HG03354 (cell line): ENCODE data around the gene SNAPC1.
"Not testable (repeated sequence)": the region's sequence is repeated elsewhere in the genome, so short reads cannot be mapped to it uniquely, and the experiment has no call there.

Source experiments
- ATAC-seq: cut with Tn5 transposase; IDR thresholded peaks from one replicate; pipeline ENCODE4 v1.9.1; 2021; ENCODE audit warnings: mild to moderate bottlenecking; ENCODE audit not compliant: unreplicated experiment, poor library complexity, severe bottlenecking

SNAPC1 gene

DNA sequence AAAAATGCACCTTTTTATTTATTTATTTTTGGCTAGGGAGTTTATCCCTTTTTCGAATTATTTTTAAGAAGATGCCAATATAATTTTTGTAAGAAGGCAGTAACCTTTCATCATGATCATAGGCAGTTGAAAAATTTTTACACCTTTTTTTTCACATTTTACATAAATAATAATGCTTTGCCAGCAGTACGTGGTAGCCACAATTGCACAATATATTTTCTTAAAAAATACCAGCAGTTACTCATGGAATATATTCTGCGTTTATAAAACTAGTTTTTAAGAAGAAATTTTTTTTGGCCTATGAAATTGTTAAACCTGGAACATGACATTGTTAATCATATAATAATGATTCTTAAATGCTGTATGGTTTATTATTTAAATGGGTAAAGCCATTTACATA, 14.9 kb upstream of the SNAPC1 start:
- ATAC-seq, result no peak

DNA sequence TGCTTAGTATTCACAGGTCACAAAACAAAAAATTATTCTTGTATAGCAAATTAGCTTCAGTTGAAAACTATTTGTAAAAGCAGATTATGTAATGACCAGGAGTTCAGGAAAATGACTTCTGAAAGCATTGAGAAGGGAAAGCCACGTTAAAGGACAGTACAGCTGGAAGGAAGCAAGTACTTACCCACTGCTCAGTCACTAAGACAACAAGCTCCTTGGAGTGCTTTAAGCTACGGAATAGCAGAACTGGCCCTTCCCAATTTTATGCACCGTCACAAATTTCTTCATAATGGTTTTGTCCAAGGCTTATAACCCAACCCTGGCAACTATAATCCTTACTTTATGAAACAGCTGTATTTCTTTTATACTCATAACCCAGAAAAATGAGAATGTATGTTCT, 13.0 kb upstream of the SNAPC1 start:
- no peak for ATAC-seq

DNA sequence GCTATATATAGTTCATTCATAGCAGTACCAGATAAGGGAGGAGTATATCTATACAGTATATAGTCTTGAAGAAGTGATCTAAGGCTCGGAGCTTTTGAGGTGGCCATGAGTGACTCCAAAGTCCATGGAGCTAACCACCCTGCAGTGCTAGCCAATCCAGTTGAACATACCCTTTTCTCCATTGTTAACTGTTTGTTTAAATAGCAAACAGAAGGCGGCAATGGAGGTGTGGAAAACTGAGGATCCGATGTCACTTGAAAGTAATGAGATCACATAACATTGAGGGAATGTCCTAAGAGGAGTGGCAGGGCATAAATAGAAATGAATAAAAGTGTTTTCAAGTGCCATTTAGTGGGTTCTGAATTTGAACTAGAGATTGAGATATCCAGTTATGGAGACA, 12.4 kb upstream of the SNAPC1 start:
- no peak for ATAC-seq

DNA sequence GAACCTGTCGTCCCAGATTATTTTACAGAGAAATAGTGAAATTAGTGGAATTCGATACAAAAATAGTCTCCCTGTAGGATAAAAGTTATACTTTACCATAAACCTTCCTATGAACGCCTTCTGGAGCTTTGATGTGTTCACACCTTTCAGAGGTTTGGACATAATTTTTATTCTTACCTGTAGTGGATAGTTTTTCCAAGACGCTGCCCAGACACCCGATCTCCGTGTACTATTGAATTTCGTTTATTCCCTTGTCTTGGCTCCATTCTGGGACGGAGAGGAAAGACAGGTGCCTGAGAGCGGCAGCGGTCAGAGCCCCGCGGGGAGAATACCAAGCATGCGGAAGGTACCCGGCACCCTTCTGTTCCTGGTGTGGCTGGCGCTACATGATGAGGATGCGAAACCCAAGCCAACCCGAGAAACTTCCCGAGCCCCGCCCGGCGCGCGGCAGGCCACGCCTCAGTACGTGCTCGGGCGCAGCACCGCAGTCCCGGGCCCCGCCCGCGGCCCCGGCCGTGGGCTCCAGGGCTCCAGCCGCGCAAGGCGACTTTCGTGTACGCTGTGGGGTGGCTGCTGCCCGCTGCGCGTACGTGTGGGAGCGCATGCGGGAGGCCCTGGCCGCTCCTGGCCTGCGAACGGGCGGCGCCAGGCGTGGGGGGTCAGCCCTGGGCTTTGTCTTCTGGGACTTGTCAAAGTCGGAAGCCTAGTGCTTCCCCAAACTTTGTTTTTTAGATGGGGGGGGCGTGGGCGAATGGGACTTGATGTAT, 11.3 kb upstream of the SNAPC1 start:
- peak; percentile 92 for ATAC-seq

DNA sequence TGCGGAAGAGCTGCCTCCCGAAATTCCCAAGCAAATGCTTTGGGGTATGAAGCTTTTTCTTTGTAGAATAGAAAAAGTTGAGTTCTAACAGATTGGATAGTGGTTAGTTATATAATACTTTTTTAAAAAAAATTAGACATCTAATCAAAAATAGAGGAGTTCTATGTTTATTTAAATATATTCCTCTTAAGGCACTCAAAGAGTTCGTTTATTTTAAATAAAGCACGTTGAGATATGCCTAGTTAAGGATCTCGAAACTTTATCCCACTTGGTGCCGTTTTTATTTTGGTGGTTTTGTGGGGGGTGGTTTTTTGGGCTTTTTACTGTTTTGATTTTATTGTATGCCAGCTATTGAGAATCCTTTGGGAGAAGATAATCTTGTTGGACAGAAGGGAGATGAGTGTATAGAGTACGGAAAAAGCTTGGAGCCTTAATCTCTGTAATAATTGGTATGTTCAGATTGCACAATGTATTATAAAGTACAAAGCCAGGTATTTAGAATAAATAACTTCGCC, 10.7 kb upstream of the SNAPC1 start:
- ATAC-seq, result no peak

DNA sequence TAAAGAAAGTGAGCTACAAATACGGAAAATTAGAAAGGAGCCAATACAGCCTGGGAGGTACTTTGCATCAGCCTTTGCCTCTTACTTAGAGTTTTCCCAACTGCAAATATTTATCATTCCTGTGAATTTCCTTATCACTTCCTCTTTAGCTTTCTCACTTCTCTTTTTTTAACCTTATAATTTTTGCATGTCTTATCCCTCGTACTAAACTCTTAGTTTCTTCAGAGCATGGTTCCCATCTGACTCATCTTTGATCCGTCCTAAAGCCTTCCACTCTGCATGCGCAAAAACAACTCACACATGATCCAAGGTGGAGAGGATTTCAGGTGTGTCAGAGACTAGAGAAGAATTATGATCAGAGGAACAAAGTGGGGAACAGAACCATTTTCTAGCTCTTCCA, 9.6 kb upstream of the SNAPC1 start:
- peak; percentile 54 for ATAC-seq

DNA sequence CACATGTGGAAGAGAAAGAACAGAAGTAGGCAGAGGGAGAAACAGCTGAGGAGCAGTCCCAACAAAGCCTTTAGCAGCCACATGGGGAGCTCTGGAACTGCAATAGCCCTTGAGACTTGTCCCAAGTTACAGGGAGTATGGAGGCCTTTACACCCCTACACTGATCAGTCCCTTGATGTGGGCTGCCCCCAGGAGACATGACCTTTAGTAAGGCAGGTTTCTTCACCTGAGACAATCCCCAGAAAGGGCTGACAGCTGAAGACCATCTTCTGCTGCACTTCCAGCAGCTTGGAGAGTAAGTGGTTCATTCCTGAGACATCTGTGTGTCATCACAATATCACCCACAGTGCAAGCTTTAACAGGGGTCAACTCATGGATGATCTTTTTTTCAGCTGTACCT, 8.6 kb upstream of the SNAPC1 start:
- no peak for ATAC-seq

DNA sequence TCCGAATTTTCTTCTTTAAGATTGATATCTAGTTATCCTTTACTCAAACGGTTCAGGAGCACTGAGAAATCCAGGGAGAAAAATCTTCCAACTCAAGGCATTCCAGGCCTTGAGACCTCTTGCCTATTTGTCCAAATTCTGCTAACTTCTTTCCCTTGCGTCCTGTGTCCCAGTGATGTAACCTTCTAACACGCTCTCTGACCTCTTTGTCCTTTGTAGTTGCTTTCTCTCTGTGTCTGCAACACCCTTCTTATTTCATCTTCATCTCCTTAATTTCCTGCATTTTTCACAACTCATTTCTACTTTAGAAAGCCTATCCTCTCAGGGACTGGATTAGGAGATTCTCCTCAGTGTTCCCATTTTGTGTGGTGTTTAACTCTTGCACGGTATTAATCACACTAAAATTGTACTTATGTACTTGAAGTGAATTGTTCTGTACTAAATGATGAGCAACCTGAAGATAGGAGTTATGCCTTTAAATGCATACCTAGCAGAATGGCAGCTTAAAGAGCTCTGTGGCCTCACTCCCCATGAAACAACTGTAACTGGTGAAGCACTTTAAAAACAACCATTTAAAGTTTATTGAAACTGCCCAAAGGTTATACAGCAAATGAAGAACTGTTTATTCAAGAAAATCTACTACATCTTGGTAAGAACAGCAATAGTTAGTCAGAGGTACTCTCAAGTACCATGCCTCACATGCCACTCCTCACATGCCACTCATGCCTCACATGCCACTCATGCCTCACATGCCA, 7.4 kb upstream of the SNAPC1 start:
- ATAC-seq, result no peak

DNA sequence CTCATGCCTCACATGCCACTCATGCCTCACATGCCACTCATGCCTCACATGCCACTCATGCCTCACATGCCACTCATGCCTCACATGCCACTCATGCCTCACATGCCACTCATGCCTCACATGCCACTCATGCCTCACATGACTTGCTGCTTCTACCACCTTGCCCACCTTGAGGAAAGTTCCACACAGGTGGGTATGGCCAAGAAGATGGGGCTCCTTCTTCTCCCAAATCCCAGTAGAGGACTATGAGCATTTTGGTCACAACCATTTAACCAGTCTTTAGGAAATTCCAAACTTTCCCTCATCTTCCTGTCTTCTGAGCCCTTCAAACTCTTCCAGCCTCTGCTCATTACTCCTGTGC, 6.9 kb upstream of the SNAPC1 start:
- ATAC-seq, result not testable (repeated sequence)

DNA sequence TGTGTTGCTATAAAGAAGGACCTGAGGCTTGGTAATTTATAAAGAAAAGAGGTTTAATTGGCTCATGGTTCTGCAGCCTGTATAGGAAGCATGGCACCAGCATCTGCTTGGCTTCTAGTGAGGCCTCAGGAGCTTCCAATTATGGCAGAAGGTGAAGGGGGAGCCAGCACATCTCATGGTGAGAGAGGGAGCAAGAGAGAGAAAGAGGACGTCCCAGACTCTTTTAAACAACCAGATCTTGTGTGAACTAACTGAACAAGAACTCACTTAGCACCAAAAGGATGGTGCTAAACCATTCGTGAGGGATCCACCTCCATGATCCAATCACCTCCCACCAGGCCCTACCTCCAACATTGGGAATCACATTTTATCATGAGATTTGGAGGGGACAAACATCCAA, 6.1 kb upstream of the SNAPC1 start:
- no peak for ATAC-seq

DNA sequence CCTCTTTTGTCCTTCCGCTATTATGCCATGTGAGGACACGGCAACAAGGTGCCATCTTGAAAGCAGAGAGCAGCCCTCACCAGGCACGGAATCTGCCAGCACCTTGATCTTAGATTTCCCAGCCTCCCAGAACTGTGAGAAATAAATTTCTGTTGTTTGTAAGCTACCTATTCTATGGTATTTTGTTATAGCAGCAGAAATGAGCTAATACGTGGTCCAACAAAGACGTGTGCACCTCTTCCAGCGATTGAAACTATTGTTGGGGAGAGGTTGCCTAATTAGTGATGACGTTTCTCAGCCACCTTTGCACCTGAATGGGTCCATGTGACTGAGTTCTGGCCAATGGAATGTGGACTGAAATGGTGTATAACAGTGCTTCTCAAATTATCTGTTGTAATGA, 2.3 kb upstream of the SNAPC1 start:
- no peak for ATAC-seq

DNA sequence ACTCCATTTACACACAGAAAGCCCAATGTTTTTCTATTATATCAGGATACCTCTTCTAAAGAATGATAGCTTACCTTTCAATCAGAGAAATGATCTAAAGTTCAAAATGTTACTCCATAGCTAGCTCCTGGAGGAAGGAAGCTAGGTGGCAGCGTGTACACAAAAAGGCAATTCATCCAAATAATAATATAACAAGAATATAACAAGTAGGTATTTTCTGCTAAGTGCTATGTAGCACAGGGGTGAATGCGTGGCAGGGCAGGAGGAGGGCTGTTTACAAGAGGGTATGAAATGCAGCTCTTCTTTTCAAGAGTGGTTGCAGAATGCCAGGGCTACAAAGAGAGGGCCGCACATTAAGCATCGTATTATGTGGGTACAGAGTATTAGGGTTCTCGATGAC, 663 bp upstream of the SNAPC1 start:
- ATAC-seq, result peak; percentile 2

DNA sequence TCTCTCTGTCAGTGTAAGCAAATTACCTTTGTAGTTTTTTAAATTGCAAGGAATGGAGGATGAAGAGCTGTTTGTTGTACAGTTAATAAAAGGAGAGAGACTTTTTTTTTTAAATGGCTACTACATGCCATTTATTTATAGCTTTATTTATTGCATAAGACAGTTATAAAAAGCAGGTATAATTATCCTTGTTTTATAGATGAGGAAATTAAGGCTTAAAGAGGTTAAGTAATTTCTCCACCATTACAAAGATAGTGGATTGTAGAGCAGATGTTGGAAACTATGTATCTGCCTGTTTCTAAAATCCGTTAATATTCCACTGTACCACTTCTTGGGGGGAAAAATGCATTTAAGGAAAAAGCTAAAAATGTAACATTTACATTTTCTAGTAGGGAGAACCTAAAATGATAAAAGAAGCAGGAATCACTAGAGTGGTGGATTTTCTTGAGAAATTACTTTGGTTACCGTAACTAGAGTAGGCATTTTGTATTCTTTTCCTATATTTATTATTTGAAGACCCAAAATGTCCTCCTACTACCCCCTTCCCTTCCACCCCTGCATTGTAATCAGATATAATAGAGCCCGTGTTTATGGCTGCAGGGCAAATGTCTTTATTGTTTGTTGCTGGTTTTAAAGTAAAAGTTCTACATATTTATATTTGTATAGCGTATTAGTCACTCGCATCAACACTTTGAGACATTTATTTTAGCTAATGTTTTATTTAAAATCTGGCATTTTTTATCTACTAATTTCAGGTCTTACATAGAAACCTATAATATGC, 2.3 kb downstream of the SNAPC1 start:
- ATAC-seq, result no peak

DNA sequence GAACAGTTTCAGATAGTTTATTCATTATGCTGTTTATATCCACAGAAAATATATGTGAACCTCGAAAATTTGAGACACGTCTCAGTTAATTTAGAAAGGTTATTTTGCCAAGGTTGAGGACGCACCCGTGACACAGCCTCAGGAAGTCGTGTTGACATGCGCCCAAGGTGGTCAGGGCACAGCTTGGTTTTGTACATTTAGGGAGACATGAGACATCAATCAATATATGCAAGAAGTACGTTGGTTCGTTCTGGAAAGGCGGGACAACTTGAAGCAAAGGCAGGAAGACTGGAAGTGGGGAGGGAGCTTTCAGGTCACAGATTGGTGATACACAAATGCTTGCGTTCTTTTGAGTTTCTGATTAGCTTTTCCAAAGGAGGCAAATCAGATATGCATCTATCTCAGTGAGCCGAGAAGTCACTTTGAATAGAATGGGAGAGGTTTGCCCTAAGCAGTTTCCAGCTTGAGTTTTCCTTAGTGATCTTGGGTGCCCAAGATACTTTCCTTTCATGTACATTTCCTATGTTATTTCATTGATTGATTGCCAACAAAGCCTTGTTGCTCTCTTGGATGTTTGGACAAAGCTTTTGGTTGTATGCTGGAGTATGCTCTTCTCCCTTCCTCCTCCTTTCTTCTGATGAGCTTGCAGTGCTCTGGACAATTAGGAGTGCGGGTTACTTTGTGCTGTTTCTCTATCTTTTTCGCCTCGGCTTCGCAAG, 3.2 kb downstream of the SNAPC1 start:
- ATAC-seq, result no peak

DNA sequence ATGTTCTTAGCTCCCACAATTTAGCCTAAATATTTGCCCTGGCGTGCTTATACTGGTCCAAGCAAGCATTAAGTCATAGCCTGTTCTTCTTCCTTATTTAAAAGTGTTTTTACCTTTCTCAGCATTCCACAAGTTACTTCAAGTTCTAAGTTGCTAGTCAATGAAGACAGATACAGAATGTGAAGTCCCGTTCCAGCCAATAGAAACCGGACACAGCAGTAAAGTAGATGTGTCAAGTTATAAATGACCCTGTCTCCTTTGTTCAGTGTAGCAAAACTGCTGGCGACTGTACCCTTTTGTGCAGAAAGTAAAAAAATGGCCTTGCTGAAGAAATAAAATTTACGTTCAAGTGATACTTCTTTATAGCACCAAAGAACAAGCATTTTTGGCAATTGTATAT, 3.9 kb downstream of the SNAPC1 start:
- ATAC-seq, result no peak

DNA sequence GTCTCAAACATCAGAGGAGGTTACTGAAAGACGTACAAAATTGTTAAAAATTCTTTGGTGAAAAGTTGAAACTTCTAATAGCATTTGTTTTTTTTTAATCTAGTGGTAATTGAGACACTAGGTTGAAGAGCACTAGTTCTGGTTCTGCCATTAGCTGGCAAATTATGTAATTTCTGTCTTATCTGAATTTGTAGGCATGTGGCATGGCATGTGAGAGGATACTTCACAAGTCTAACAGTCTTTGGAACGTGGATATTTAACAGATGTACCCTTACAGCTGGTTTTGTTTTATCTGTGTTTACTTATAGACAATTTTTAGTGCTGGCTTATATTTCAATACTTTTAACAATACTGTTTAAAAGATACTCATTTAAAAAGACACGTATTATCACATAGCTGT, 6.0 kb downstream of the SNAPC1 start:
- ATAC-seq, result no peak

DNA sequence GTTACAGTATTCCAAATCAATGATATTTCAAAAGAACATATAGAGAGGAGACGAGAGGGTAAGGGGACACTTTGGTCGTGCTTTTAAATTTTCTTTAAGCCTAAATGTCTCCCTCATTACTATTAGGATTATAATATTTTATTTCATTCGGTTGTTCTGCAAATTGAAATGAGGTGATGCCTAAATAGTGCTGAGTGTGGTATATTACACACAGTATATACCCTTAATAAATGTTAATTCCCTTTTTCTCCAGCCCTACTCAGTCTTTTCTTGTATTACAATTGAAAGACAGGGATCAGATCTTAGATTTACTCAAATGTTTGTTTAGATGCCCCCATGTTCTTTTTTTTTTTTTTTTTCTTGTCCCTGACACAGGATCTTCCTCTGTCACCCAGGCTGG, 7.7 kb downstream of the SNAPC1 start:
- ATAC-seq, result no peak

DNA sequence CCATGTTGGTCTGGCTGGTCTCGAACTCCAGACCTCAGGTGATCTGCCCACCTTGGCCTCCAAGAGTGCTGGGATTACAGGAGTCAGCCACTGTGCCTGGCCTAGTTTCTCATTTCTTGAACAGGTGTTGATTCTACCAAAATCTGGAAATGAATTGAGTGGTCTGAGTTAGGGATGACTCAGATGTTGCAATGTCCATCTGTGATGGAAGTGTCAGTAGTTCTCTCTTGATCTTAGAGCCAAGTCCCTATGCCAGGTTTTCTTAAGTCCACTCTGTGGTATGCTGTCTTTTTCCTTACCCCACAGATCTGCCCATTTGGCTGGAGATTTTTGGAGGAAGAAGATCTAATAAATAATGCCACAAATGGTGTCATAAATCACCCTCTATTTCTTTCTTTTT, 12.6 kb downstream of the SNAPC1 start:
- no peak for ATAC-seq

DNA sequence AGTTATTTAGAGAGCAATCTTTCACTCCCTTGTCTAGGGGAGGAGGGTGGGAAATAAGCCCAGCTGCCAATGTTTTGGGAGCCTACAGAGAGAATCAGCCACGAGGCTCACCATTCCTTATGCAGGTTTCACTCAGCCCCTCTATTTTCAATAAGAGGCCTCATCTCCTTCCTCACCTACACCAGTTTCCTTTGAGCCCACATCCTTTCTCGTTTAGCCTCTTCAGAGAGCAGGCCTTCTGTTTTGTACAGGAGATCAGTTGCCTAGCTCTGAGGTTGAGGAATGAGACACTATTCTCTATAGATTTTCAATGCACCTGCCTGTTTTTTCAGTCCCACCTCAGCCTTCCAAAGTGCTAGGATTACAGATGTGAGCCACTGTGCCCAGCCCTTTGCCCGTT, 17.9 kb downstream of the SNAPC1 start:
- no peak for ATAC-seq

DNA sequence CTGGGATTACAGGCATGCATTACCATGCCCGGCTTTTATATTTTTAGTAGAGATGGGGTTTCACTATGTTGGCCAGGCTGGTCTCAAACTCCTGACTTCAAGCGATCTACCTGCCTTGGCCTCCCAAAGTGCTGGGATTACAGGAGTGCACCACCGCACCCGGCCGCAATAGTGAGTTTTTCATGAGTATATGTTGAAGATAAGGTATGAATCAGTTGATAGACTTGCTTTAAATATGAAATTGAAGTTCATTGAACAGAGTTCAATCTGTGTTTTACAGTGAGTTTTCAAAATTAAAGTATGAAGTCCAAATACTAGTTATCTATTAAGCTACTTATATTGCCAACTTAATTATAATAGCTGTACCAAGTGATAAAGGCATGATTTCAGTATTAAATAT, 35.1 kb downstream of the SNAPC1 start:
- ATAC-seq, result no peak
